ENCODE measurements around the gene SOX9.
"Not testable (repeated sequence)": the region's sequence is repeated elsewhere in the genome, so short reads cannot be mapped to it uniquely, and the experiment has no call there.

The SOX9 gene

GRCh38 chr17:72111336-72111923 lies 9.4 kb upstream of the SOX9 start:
- no peak for DNase-seq (ENCODE audit: low spot score)

GRCh38 chr17:72111926-72112325 lies 8.9 kb upstream of the SOX9 start:
- DNase-seq (ENCODE audit: low spot score), result not testable (repeated sequence)

- DNase-seq (ENCODE audit: low spot score), result no peak
These were observed 7.1 kb upstream of the SOX9 start for GRCh38 chr17:72113751-72114150.

GRCh38 chr17:72115781-72116525 lies 4.9 kb upstream of the SOX9 start:
- DNase-seq (ENCODE audit: low spot score), result no peak

GRCh38 chr17:72116661-72117521 lies 3.9 kb upstream of the SOX9 start:
- no peak for DNase-seq (ENCODE audit: low spot score)

GRCh38 chr17:72117535-72118334 lies 3.1 kb upstream of the SOX9 start:
- DNase-seq (ENCODE audit: low spot score), result no peak

- DNase-seq (ENCODE audit: low spot score), result peak; percentile 65
These were observed 2.3 kb upstream of the SOX9 start for GRCh38 chr17:72118335-72119076.

GRCh38 chr17:72119077-72119872 lies 1.5 kb upstream of the SOX9 start:
- DNase-seq (ENCODE audit: low spot score), result no peak

GRCh38 chr17:72119873-72120641 lies 763 bp upstream of the SOX9 start:
- peak; percentile 45 for DNase-seq (ENCODE audit: low spot score)

- DNase-seq (ENCODE audit: low spot score), result peak; percentile 26
These were observed 567 bp downstream of the SOX9 start for GRCh38 chr17:72121164-72122009.

GRCh38 chr17:72122010-72122764 lies 1.4 kb downstream of the SOX9 start:
- peak; percentile 15 for DNase-seq (ENCODE audit: low spot score)

GRCh38 chr17:72122765-72123529 lies 2.1 kb downstream of the SOX9 start:
- DNase-seq (ENCODE audit: low spot score), result no peak

GRCh38 chr17:72123530-72124437 lies 3.0 kb downstream of the SOX9 start:
- DNase-seq (ENCODE audit: low spot score), result no peak

GRCh38 chr17:72124438-72124775 lies 3.6 kb downstream of the SOX9 start:
- no peak for DNase-seq (ENCODE audit: low spot score)

GRCh38 chr17:72125226-72125651 lies 4.4 kb downstream of the SOX9 start:
- DNase-seq (ENCODE audit: low spot score), result peak; percentile 13

- DNase-seq (ENCODE audit: low spot score), result peak; percentile 23
These were observed 4.9 kb downstream of the SOX9 start for GRCh38 chr17:72125742-72126141.

Data from LoVo (cell line).